PC-3 (cell line): Measurements from ENCODE around the gene ATP8B3. TPM values are rescaled to one million over a fixed set of nuclear protein-coding genes. Genes with fewer than 3 reads are reported as not detected.

ENCODE experiments used
- ATAC-seq: fragments of 200-7000 bp; cut with Tn5 transposase; 2 replicates; pipeline ENCODE4 v1.9.1; 2020; ENCODE audit warnings: mild to moderate bottlenecking, moderate library complexity
- BruUV-seq: library from RNA; stranded (reverse); fragments of 400-500 nt; replicated peaks from 2 replicates; lab custom pipeline; 2021; lab: Mats Ljungman, UMichigan
- CTCF ChIA-PET: fragments of 300-600 bp; sonication (Branson Sonifier 250); formaldehyde crosslinking; loops from one replicate; lab custom pipeline; 2022; ENCODE audit warnings: antibody characterized with exemption; lab: Charles Lee
- POLR2A ChIA-PET: fragments of 300-600 bp; sonication (Branson Sonifier 250); formaldehyde crosslinking; loops from one replicate; lab custom pipeline; 2022; ENCODE audit warnings: antibody characterized with exemption; ENCODE audit not compliant: unreplicated experiment; lab: Charles Lee
- DNase-seq: peaks from one replicate; pipeline ENCODE4 v3.0.0-alpha.2; 2015
- H2AFZ ChIP-seq: fragments of 300-600 bp; sonication (generic); 2 replicates; pipeline ENCODE4 v1.6.0; 2016; ENCODE audit warnings: antibody characterized with exemption, low read length
- H3F3A ChIP-seq: fragments of 300-600 bp; sonication (generic); one replicate; pipeline ENCODE4 v1.6.0; 2017; ENCODE audit warnings: antibody characterized with exemption, low read length, control low read depth, mild to moderate bottlenecking; ENCODE audit not compliant: unreplicated experiment
- H3K27ac ChIP-seq: fragments of 300-600 bp; sonication (generic); 2 replicates; pipeline ENCODE4 v1.5.1; 2016; ENCODE audit warnings: mild to moderate bottlenecking, low read length
- H3K27me3 ChIP-seq: fragments of 300-600 bp; sonication (generic); 2 replicates; pipeline ENCODE4 v1.6.1; 2016; ENCODE audit warnings: low read length, mixed read lengths
- H3K36me3 ChIP-seq: fragments of 300-600 bp; sonication (generic); 2 replicates; pipeline ENCODE4 v1.6.1; 2016; ENCODE audit warnings: low read depth, mixed run types, low read length, mixed read lengths
- H3K4me1 ChIP-seq: fragments of 300-600 bp; sonication (generic); 2 replicates; pipeline ENCODE4 v1.5.1; 2016; ENCODE audit warnings: low read length; ENCODE audit not compliant: insufficient read depth
- H3K4me2 ChIP-seq: fragments of 300-600 bp; sonication (generic); 2 replicates; pipeline ENCODE4 v1.6.0; 2016; ENCODE audit warnings: low read length
- H3K4me3 ChIP-seq: fragments of 300-600 bp; sonication (generic); 2 replicates; pipeline ENCODE4 v1.5.1; 2016; ENCODE audit warnings: mild to moderate bottlenecking, low read length, mixed read lengths
- H3K79me2 ChIP-seq: fragments of 300-600 bp; sonication (generic); 2 replicates; pipeline ENCODE4 v1.6.1; 2017; ENCODE audit warnings: low read length, mixed read lengths
- H3K9ac ChIP-seq: fragments of 300-600 bp; sonication (generic); 2 replicates; pipeline ENCODE4 v1.6.0; 2016; ENCODE audit warnings: mild to moderate bottlenecking, low read length
- H3K9me2 ChIP-seq: fragments of 300-600 bp; sonication (generic); replicated peaks from 2 replicates; pipeline ENCODE4 v1.6.1; 2016; ENCODE audit warnings: mixed run types, low read length, mixed read lengths
- H3K9me3 ChIP-seq: fragments of 300-600 bp; sonication (generic); 2 replicates; pipeline ENCODE4 v1.6.1; 2016; ENCODE audit warnings: low read length, mixed read lengths
- H4K20me1 ChIP-seq: fragments of 300-600 bp; sonication (generic); 2 replicates; pipeline ENCODE4 v1.6.1; 2016; ENCODE audit warnings: low read length, mixed read lengths
- EZH2 ChIP-seq: fragments of 300-600 bp; sonication (generic); IDR thresholded peaks from one replicate; pipeline ENCODE4 v1.6.1; 2017; ENCODE audit warnings: antibody characterized with exemption, mild to moderate bottlenecking, low read length; ENCODE audit not compliant: unreplicated experiment
- EZH2phosphoT487 ChIP-seq: fragments of 300-600 bp; sonication (generic); IDR thresholded peaks from 2 replicates; pipeline ENCODE4 v1.6.1; 2018; ENCODE audit warnings: mild to moderate bottlenecking, antibody characterized with exemption, low read length, borderline replicate concordance
- intact Hi-C: fragments of 100-400 bp; cut with micrococcal nuclease; formaldehyde crosslinking; loops from 2 replicates; pipeline ENCODE4 v1.9.0; 2023
- total RNA-seq: library from RNA; depleted of rRNA; stranded (reverse); fragments of >200 nt; gene quantifications from 2 replicates; pipeline ENCODE4 v1.2.3, GENCODE V29; 2014
- TF ChIP-seq, protein P1 (sequence below): fragments of 300-600 bp; sonication (generic); conservative IDR thresholded peaks from 2 replicates; pipeline ENCODE4 v1.5.1; 2017; ENCODE audit warnings: antibody characterized with exemption, low read depth, mild to moderate bottlenecking, low read length

Gene ATP8B3
- total RNA-seq, 1 experiment from 2014 or later, result 4.2 TPM

DNA sequence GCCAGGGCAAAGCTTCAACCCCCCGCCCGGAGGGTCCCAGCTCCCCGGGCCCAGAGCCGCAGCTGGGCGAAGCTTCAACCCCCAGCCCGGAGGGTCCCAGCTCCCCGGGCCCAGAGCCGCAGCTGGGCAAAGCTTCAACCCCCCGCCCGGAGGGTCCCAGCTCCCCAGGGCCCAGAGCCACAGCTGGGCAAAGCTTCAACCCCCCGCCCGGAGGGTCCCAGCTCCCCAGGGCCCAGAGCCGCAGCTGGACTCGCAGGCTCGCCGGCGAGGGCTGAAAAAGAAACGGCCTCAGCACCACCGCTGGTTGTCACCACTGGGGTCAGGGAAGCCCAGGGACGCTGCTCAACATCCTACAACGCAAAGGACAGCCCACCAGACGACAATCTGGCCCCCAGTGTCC, 31.0 kb upstream of the ATP8B3 start:
- no peaks in the 10 kb centered on the region for H3K9me2 ChIP-seq
- no peaks in the 10 kb centered on the region for H3K9me3 ChIP-seq
- H3K4me2 ChIP-seq, result no peak overlapping the region
- peaks cover 8% of the 10 kb centered on the region for H3K4me1 ChIP-seq
- ChIA-PET CTCF (no interaction called here), POLR2A (no interaction called here)
- H3K27ac ChIP-seq, result no peak overlapping the region
- no peak overlapping the region for H2AFZ ChIP-seq
- no peak overlapping the region for H3K4me3 ChIP-seq
- H3F3A ChIP-seq, result no peaks in the 10 kb centered on the region
- ATAC-seq, result no peak
- TF ChIP-seq, protein P1, sequence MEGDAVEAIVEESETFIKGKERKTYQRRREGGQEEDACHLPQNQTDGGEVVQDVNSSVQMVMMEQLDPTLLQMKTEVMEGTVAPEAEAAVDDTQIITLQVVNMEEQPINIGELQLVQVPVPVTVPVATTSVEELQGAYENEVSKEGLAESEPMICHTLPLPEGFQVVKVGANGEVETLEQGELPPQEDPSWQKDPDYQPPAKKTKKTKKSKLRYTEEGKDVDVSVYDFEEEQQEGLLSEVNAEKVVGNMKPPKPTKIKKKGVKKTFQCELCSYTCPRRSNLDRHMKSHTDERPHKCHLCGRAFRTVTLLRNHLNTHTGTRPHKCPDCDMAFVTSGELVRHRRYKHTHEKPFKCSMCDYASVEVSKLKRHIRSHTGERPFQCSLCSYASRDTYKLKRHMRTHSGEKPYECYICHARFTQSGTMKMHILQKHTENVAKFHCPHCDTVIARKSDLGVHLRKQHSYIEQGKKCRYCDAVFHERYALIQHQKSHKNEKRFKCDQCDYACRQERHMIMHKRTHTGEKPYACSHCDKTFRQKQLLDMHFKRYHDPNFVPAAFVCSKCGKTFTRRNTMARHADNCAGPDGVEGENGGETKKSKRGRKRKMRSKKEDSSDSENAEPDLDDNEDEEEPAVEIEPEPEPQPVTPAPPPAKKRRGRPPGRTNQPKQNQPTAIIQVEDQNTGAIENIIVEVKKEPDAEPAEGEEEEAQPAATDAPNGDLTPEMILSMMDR, result no peak
- TF ChIP-seq EZH2, result no peak
- no peak for TF ChIP-seq EZH2phosphoT487
- DNase-seq, result no peak
- peaks cover 89% of the 10 kb centered on the region for H3K79me2 ChIP-seq
- intact Hi-C loops, result no loop called here
- no peaks in the 10 kb centered on the region for H3K27me3 ChIP-seq
- no peak overlapping the region for H3K9ac ChIP-seq
- peaks cover 12% of the 10 kb centered on the region; the same call in 1 of the 2 replicates for H4K20me1 ChIP-seq
- H3K36me3 ChIP-seq, result no peaks in the 10 kb centered on the region
- BruUV-seq, result no TSS peak

- intact Hi-C loops, result no loop called here
- H4K20me1 ChIP-seq, result peaks cover 9% of the 10 kb centered on the region; the same call in 1 of the 2 replicates
- ATAC-seq, result no peak
- H3K27ac ChIP-seq, result no peak overlapping the region
- no peak overlapping the region for H3K4me3 ChIP-seq
- peaks cover 87% of the 10 kb centered on the region for H3K79me2 ChIP-seq
- CTCF ChIA-PET, result no interaction called here
- no peaks in the 10 kb centered on the region for H3K9me2 ChIP-seq
- H3K4me2 ChIP-seq, result no peak overlapping the region
- H3K4me1 ChIP-seq, result peaks cover under 1% of the 10 kb centered on the region; the same call in 1 of the 2 replicates
- no peak overlapping the region for H3K9ac ChIP-seq
- H3K9me3 ChIP-seq, result no peaks in the 10 kb centered on the region
- no TSS peak for BruUV-seq
- POLR2A ChIA-PET, result no interaction called here
- no peaks in the 10 kb centered on the region for H3K27me3 ChIP-seq
- H3F3A ChIP-seq, result no peaks in the 10 kb centered on the region
- DNase-seq, result no peak
- no peak overlapping the region for H2AFZ ChIP-seq
- H3K36me3 ChIP-seq, result no peaks in the 10 kb centered on the region
- no peak for TF ChIP-seq EZH2
These were observed 29.3 kb upstream of the ATP8B3 start for GRCh38 chr19:1841209-1841924.

DNA sequence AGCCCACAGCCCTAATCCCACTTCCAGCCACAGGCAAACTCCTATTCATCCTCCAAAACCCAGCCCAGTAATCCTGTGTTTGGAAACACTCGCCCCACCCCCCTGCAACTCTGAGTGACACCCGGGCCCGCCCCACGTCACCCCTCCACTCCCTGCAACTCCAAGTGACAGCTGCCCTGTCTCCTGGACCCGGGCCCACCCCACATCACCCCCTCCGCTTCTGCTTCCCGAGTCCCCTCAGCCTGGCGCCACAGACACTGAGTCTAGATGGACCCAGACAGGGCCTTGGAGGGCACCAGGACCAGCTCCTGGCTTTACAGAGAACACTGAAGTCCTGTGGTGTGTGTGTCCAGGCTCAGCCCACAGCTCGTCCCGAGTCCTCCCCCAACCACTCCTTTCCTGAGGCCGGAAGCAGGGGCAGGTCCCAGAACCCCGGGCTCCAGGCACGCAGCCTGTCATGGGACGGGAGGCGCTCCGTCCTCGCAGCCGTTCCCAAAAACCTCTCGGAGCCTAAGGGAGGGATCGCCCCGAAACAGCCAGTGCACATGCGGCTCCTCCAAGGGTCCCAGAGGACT, 28.6 kb upstream of the ATP8B3 start:
- CTCF ChIA-PET, result no interaction called here

More for the DNA sequence above, 28.6 kb upstream of the ATP8B3 start:
- Histone ChIP-seq H3K4me3 (no peak overlapping the region), H3K9me3 (no peaks in the 10 kb centered on the region), H3K27ac (no peak overlapping the region), H4K20me1 (peaks cover 7% of the 10 kb centered on the region; the same call in 1 of the 2 replicates), H3K9me2 (no peaks in the 10 kb centered on the region), H3K9ac (no peak overlapping the region), H3F3A (no peaks in the 10 kb centered on the region), H3K79me2 (peaks cover 87% of the 10 kb centered on the region), H3K27me3 (no peaks in the 10 kb centered on the region), H3K4me2 (no peak overlapping the region), H3K36me3 (no peaks in the 10 kb centered on the region), H2AFZ (no peak overlapping the region), H3K4me1 (no peaks in the 10 kb centered on the region)
- no TSS peak for BruUV-seq
- POLR2A ChIA-PET, result no interaction called here
- ATAC-seq, result no peak
- no peak for DNase-seq
- TF ChIP-seq EZH2 (no peak), EZH2phosphoT487 (no peak)
- TF ChIP-seq, protein P1, result no peak
- intact Hi-C loops, result no loop called here
